Peyer's patch (tissue), 4 donors: Measurements from ENCODE around the gene LIN37.

ENCODE experiments used
- CTCF ChIP-seq, 6 experiments: fragments of 450-650 bp in 4 of 6; fragments of 200-600 bp in 2 of 6; sonication (generic) in 1 of 6; IDR thresholded peaks; one replicate each; pipeline ENCODE4 v1.5.1; 2017 to 2019; ENCODE audit warnings: antibody characterized with exemption in 6 of 6, mild to moderate bottlenecking in 3 of 6, moderate library complexity in 1 of 6
- POLR2A ChIP-seq, 2 donors: fragments of 450-650 bp; IDR thresholded peaks; one replicate each; pipeline ENCODE4 v1.5.1; 2017; ENCODE audit warnings: antibody characterized with exemption in 2 of 2, mild to moderate bottlenecking in 2 of 2, moderate library complexity in 2 of 2

DNA sequence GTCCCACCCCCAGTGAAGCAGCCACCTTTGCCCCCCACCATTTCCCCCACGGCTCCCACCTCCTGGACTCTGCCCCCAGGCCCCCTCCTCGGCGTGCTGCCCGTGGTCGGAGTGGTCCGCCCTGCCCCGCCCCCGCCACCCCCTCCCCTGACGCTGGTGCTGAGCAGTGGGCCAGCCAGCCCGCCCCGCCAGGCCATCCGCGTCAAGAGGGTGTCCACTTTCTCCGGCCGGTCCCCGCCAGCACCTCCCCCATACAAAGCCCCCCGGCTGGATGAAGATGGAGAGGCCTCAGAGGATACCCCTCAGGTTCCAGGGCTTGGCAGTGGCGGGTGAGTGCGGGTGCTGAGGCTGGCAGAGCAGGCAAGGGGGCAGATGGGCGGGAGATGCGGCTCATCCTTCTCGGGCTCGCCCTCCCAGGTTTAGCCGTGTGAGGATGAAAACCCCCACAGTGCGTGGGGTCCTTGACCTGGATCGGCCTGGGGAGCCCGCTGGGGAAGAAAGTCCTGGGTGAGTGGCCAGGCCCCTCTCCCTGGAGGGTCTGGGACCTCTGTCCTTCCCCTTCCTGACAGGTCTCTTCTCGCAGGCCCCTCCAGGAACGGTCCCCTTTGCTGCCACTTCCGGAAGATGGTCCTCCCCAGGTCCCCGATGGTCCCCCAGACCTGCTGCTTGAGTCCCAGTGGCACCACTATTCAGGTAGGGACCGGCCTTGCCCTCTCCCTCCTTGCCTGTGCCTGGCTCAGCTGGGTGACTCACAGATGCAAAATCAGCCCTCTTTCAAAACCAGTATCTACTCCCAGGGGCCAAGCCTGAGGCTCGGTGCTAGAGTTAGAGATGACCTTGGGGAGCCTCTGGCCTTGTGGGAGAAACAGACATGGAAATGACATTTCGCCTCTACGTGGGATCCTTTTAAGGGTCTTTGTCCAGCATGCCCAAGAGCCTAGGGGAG, 14.9 kb upstream of the LIN37 start:
- TF ChIP-seq CTCF (IDR thresholded peaks at IDR 0.05) = no peak
- TF ChIP-seq POLR2A (IDR thresholded peaks at IDR 0.05) = no peak
